DND-41 (cell line): ENCODE results near the gene SNX25.

Experiments
- ATAC-seq: fragments of 200-7000 bp; cut with Tn5 transposase; 3 replicates; pipeline ENCODE4 v1.9.1; 2021; ENCODE audit warnings: low read depth; ENCODE audit not compliant: insufficient read depth
- DNase-seq: peaks from one replicate; pipeline ENCODE4 v3.0.0-alpha.2; 2020
- H2AFZ ChIP-seq: 2 replicates; pipeline ENCODE4 v1.6.0; 2012; ENCODE audit warnings: low read depth, low read length
- H3K27ac ChIP-seq: 2 replicates; pipeline ENCODE4 v1.5.1; 2012; ENCODE audit warnings: low read length, inconsistent platforms
- H3K27me3 ChIP-seq: fragments of 200-600 bp; sonication (generic); 2 replicates; pipeline ENCODE4 v1.6.0; 2012; ENCODE audit warnings: low read length, mild to moderate bottlenecking, inconsistent platforms; ENCODE audit not compliant: insufficient read depth, poor library complexity
- H3K36me3 ChIP-seq: 2 replicates; pipeline ENCODE4 v1.5.1; 2012; ENCODE audit warnings: low read length, inconsistent platforms; ENCODE audit not compliant: insufficient read depth
- H3K4me1 ChIP-seq: 2 replicates; pipeline ENCODE4 v1.5.1; 2012; ENCODE audit warnings: mild to moderate bottlenecking, low read length; ENCODE audit not compliant: insufficient read depth
- H3K4me2 ChIP-seq: 2 replicates; pipeline ENCODE4 v1.6.0; 2012; ENCODE audit warnings: mild to moderate bottlenecking, moderate library complexity, low read length, inconsistent platforms; ENCODE audit not compliant: insufficient read depth
- H3K4me3 ChIP-seq, 2 experiments: fragments of 200-600 bp in 1 of 2; shearing (Covaris generic) in 1 of 2; 2 replicates each; pipeline ENCODE4 v1.5.1; 2012 to 2016; ENCODE audit warnings: inconsistent platforms in 2 of 2, low read length in 2 of 2, mild to moderate bottlenecking in 2 of 2, low read depth in 1 of 2, moderate library complexity in 1 of 2
- H3K79me2 ChIP-seq: 2 replicates; pipeline ENCODE4 v1.6.0; 2012; ENCODE audit warnings: low read length, inconsistent platforms; ENCODE audit not compliant: insufficient read depth
- H3K9ac ChIP-seq: 2 replicates; pipeline ENCODE4 v1.6.0; 2012; ENCODE audit warnings: low read depth, mild to moderate bottlenecking, inconsistent platforms, low read length, moderate library complexity
- H3K9me3 ChIP-seq: 2 replicates; pipeline ENCODE4 v1.5.1; 2012; ENCODE audit warnings: low read length, moderate library complexity, mild to moderate bottlenecking, inconsistent platforms; ENCODE audit not compliant: insufficient read depth, severe bottlenecking
- H4K20me1 ChIP-seq: 2 replicates; pipeline ENCODE4 v1.6.0; 2012; ENCODE audit warnings: low read length; ENCODE audit not compliant: insufficient read depth
- CTCF ChIP-seq: IDR thresholded peaks from 2 replicates; pipeline ENCODE4 v1.5.1; 2012; ENCODE audit warnings: borderline replicate concordance, low read length, moderate library complexity, mild to moderate bottlenecking; ENCODE audit not compliant: poor library complexity, severe bottlenecking; ENCODE audit errors: extremely low read depth
- EZH2 ChIP-seq: IDR thresholded peaks from 3 replicates; pipeline ENCODE4 v1.6.1; 2012; ENCODE audit warnings: borderline replicate concordance, low read depth, mild to moderate bottlenecking, moderate library complexity, low read length, inconsistent platforms; ENCODE audit not compliant: severe bottlenecking

SNX25 gene

GRCh38 chr4:185171373-185172071 lies 37.9 kb upstream of the SNX25 start:
- ATAC-seq (no peak), DNase-seq (no peak)
- Histone ChIP-seq H3K4me2 (no peak overlapping the region), H3K27ac (no peak overlapping the region), H3K79me2 (no peaks in the 10 kb centered on the region), H3K9ac (no peak overlapping the region), H3K36me3 (peaks cover 68% of the 10 kb centered on the region), H3K4me3 (no peak overlapping the region), H3K9me3 (no peaks in the 10 kb centered on the region), H2AFZ (no peak overlapping the region), H3K27me3 (no peaks in the 10 kb centered on the region), H4K20me1 (peaks cover 46% of the 10 kb centered on the region), H3K4me1 (0 out of 2 replicates have a peak, but pooled peaks cover under 1% of the 10 kb centered on the region)
- TF ChIP-seq CTCF (no peak), EZH2 (no peak)

GRCh38 chr4:185179488-185179887 lies 29.9 kb upstream of the SNX25 start:
- Histone ChIP-seq H3K79me2 (peaks cover 13% of the 10 kb centered on the region), H3K27me3 (no peaks in the 10 kb centered on the region), H3K27ac (no peak overlapping the region), H3K4me3 (no peak overlapping the region), H3K9me3 (no peaks in the 10 kb centered on the region), H3K4me2 (no peak overlapping the region), H3K9ac (no peak overlapping the region), H4K20me1 (peaks cover 37% of the 10 kb centered on the region), H2AFZ (no peak overlapping the region), H3K36me3 (peaks cover 19% of the 10 kb centered on the region), H3K4me1 (no peaks in the 10 kb centered on the region)
- DNase-seq (no peak), ATAC-seq (no peak)
- TF ChIP-seq EZH2: no peak
- no peak for TF ChIP-seq CTCF

GRCh38 chr4:185182239-185182638 lies 27.2 kb upstream of the SNX25 start:
- Histone ChIP-seq H3K9ac (no peak overlapping the region), H3K79me2 (peaks cover 24% of the 10 kb centered on the region), H3K4me2 (no peak overlapping the region), H3K27me3 (no peaks in the 10 kb centered on the region), H3K27ac (no peak overlapping the region), H3K4me3 (no peak overlapping the region), H2AFZ (no peak overlapping the region), H3K9me3 (no peaks in the 10 kb centered on the region), H4K20me1 (peaks cover 34% of the 10 kb centered on the region), H3K36me3 (peaks cover 7% of the 10 kb centered on the region; the same call in 1 of the 2 replicates), H3K4me1 (no peaks in the 10 kb centered on the region)
- TF ChIP-seq EZH2 (no peak), CTCF (no peak)
- DNase-seq (no peak), ATAC-seq (no peak)
